HEK293T (cell line): ENCODE measurements around the gene SIRT5.

ENCODE experiments used
- ARNT ChIP-seq: fragments of 450-650 bp; IDR thresholded peaks from 2 replicates; pipeline ENCODE4 v1.6.1; 2017; ENCODE audit warnings: mild to moderate bottlenecking
- FOXA1 ChIP-seq: fragments of 450-650 bp; IDR thresholded peaks from 2 replicates; pipeline ENCODE4 v1.6.1; 2016; ENCODE audit warnings: mild to moderate bottlenecking
- SP1 ChIP-seq: fragments of 450-650 bp; IDR thresholded peaks from 2 replicates; pipeline ENCODE4 v1.6.1; 2017
- SUZ12 ChIP-seq: fragments of 450-650 bp; IDR thresholded peaks from 2 replicates; pipeline ENCODE4 v1.6.1; 2016; ENCODE audit warnings: mild to moderate bottlenecking

GRCh38 chr6:13649393-13649792, 75.0 kb downstream of the SIRT5 start:
- TF ChIP-seq SUZ12: no peak
- TF ChIP-seq SP1: no peak
- TF ChIP-seq ARNT: no peak
- no peak for TF ChIP-seq FOXA1
